Panc1 (cell line): Measurements from ENCODE around the gene SGSM1. TPM values are rescaled to one million over a fixed set of nuclear protein-coding genes. Genes with fewer than 3 reads are reported as not detected.
A peak's percentile ranks its signal among the peaks of the same experiment; 100 is the strongest.

Source experiments
- ATAC-seq: fragments of 200-7000 bp; cut with Tn5 transposase; 2 replicates; pipeline ENCODE4 v1.9.1; 2020; ENCODE audit warnings: mild to moderate bottlenecking, moderate library complexity
- BruUV-seq: library from RNA; stranded (reverse); fragments of 400-500 nt; replicated peaks from 2 replicates; lab custom pipeline; 2021; lab: Mats Ljungman, UMichigan
- CTCF ChIA-PET: fragments of 300-600 bp; sonication (Branson Sonifier 250); formaldehyde crosslinking; loops from one replicate; lab custom pipeline; 2022; ENCODE audit warnings: antibody characterized with exemption; lab: Charles Lee
- POLR2A ChIA-PET: fragments of 300-600 bp; sonication (Branson Sonifier 250); formaldehyde crosslinking; loops from one replicate; lab custom pipeline; 2022; ENCODE audit warnings: antibody characterized with exemption; lab: Charles Lee
- DNase-seq: peaks from one replicate; pipeline ENCODE4 v3.0.0-alpha.2; 2010; ENCODE audit warnings: low read depth, low spot score
- H3K27ac ChIP-seq: 2 replicates; pipeline ENCODE4 v1.5.1; 2011; ENCODE audit warnings: mild to moderate bottlenecking, low read length, inconsistent platforms
- H3K27me3 ChIP-seq: fragments of 200-500 bp; sonication (Bioruptor generic); 2 replicates; pipeline ENCODE4 v1.6.0; 2014; ENCODE audit warnings: low read length, inconsistent platforms; ENCODE audit not compliant: control insufficient read depth, insufficient read depth
- H3K36me3 ChIP-seq: fragments of 200-500 bp; sonication (Bioruptor generic); 2 replicates; pipeline ENCODE4 v1.5.1; 2014; ENCODE audit warnings: inconsistent platforms, mild to moderate bottlenecking, low read length, moderate library complexity; ENCODE audit not compliant: control insufficient read depth, insufficient read depth
- H3K4me1 ChIP-seq: 2 replicates; pipeline ENCODE4 v1.5.1; 2011; ENCODE audit warnings: inconsistent platforms, mild to moderate bottlenecking, low read length, moderate library complexity; ENCODE audit not compliant: control insufficient read depth, insufficient read depth
- H3K4me3 ChIP-seq, 2 experiments: 2 replicates each; pipeline ENCODE4 v1.5.1; 2011 to 2012; ENCODE audit warnings: low read depth in 2 of 2, low read length in 2 of 2, mild to moderate bottlenecking in 2 of 2, inconsistent platforms in 1 of 2, moderate library complexity in 1 of 2
- H3K9me3 ChIP-seq: fragments of 200-500 bp; sonication (Bioruptor generic); 2 replicates; pipeline ENCODE4 v1.5.1; 2014; ENCODE audit warnings: low read depth, mild to moderate bottlenecking, inconsistent platforms, low read length, moderate library complexity; ENCODE audit not compliant: control insufficient read depth, insufficient read depth
- CTCF ChIP-seq: fragments of 450-650 bp; IDR thresholded peaks from 2 replicates; pipeline ENCODE4 v1.5.1; 2017; ENCODE audit warnings: mild to moderate bottlenecking
- POLR2AphosphoS5 ChIP-seq: IDR thresholded peaks from 2 replicates; pipeline ENCODE4 v1.6.1; 2012; ENCODE audit warnings: mild to moderate bottlenecking, low read depth, low read length, moderate library complexity
- TCF7L2 ChIP-seq: IDR thresholded peaks from 2 replicates; pipeline ENCODE4 v1.6.1; 2011; ENCODE audit warnings: mild to moderate bottlenecking, low read depth, low read length, inconsistent platforms
- in situ Hi-C: cut with HindIII; loops from 2 replicates; pipeline ENCODE4 v1.10.0; 2016; ENCODE audit warnings: low sequenced_read_pairs, low pct_unique_long_range_greater_than_20kb
- intact Hi-C: fragments of 100-400 bp; cut with micrococcal nuclease; formaldehyde crosslinking; loops from one replicate; pipeline ENCODE4 v1.10.0; 2022; ENCODE audit not compliant: unreplicated experiment
- total RNA-seq: library from RNA; stranded (reverse); gene quantifications from one replicate; pipeline ENCODE4 v1.2.1, GENCODE V29; 2021; ENCODE audit not compliant: unreplicated experiment

Gene SGSM1
- total RNA-seq, 1 experiment from 2014 or later: 1.6 TPM

GRCh38 chr22:24964441-24964840, 158.4 kb downstream of the SGSM1 start:
- Histone ChIP-seq H3K36me3 (no peaks in the 10 kb centered on the region), H3K4me3 (no peak overlapping the region), H3K27ac (peak overlapping the region; percentile 86; the same call in 1 of the 2 replicates), H3K27me3 (no peaks in the 10 kb centered on the region), H3K4me1 (peaks cover 44% of the 10 kb centered on the region), H3K9me3 (no peaks in the 10 kb centered on the region)
- in situ Hi-C loops: no loop called here
- no TSS peak for BruUV-seq
- TF ChIP-seq CTCF: no peak
- no peak for TF ChIP-seq POLR2AphosphoS5
- ChIA-PET CTCF (no interaction called here), POLR2A (no interaction called here)
- no peak for DNase-seq
- intact Hi-C loops: no loop called here
- no peak for ATAC-seq

- intact Hi-C loops: no loop called here
Observed at GRCh38 chr22:24965822-24966626, 160.0 kb downstream of the SGSM1 start.

GRCh38 chr22:24968066-24968561, 162.1 kb downstream of the SGSM1 start:
- Histone ChIP-seq H3K4me1 (peaks cover 63% of the 10 kb centered on the region), H3K27ac (peak overlapping the region; percentile 86), H3K4me3 (no peak overlapping the region), H3K27me3 (no peaks in the 10 kb centered on the region), H3K36me3 (no peaks in the 10 kb centered on the region), H3K9me3 (no peaks in the 10 kb centered on the region)
- ChIA-PET CTCF (no interaction called here), POLR2A (no interaction called here)
- peak; percentile 67 for ATAC-seq
- no peak for DNase-seq
- BruUV-seq: no TSS peak
- in situ Hi-C loops (no loop called here), intact Hi-C loops (no loop called here)
- TF ChIP-seq POLR2AphosphoS5 (0 out of 2 replicates have a peak, but pooled peaks have one; percentile 25), CTCF (no peak)

More at GRCh38 chr22:24965822-24966626, 160.0 kb downstream of the SGSM1 start:
- Histone ChIP-seq H3K4me1 (peaks cover 57% of the 10 kb centered on the region), H3K4me3 (peak overlapping the region in 1 of 2 experiments; percentile 37; a peak in 2 of 4 replicates), H3K27me3 (no peaks in the 10 kb centered on the region), H3K27ac (peak overlapping the region; percentile 86), H3K36me3 (no peaks in the 10 kb centered on the region), H3K9me3 (no peaks in the 10 kb centered on the region)
- DNase-seq (no peak), ATAC-seq (peak; percentile 81)
- no peak for TF ChIP-seq TCF7L2
- TF ChIP-seq POLR2AphosphoS5: peak; percentile 28; the same call in 1 of the 2 replicates
- TSS peak; percentile 33 for BruUV-seq
- in situ Hi-C loops: no loop called here
- ChIA-PET POLR2A (interaction anchor here (0.6 kb wide), 2 partner anchors 9 to 237 kb away, joined by 4 read pairs; no protein-coding TSS in a partner anchor), CTCF (interaction anchor here (0.6 kb wide), 1 partner anchor 79 kb away, joined by 6 read pairs; no protein-coding TSS in a partner anchor)
